Prostate gland (tissue), 2 donors: ENCODE data around the gene VPS13D. TPM values are rescaled to one million over a fixed set of nuclear protein-coding genes. Genes with fewer than 3 reads are reported as not detected.

Source experiments
- DNase-seq: peaks from one replicate; pipeline ENCODE4 v3.0.0-alpha.2; 2019; ENCODE audit warnings: low spot score
- H3K27ac ChIP-seq, 2 donors: fragments of 200-600 bp; sonication (generic); 2 replicates each; pipeline ENCODE4 v1.5.1; 2017 to 2019
- H3K27me3 ChIP-seq: fragments of 200-600 bp; sonication (generic); replicated peaks from 2 replicates; pipeline ENCODE4 v1.5.1; 2019; ENCODE audit not compliant: insufficient read depth
- H3K36me3 ChIP-seq, 2 donors: fragments of 200-600 bp; sonication (generic); 1 replicate in 1 of 2; 2 replicates in 1 of 2; pipeline versions ENCODE4 v1.5.1 to v1.8.1; 2017 to 2019
- H3K4me1 ChIP-seq: fragments of 200-600 bp; sonication (generic); replicated peaks from 2 replicates; pipeline ENCODE4 v1.5.1; 2019
- H3K4me3 ChIP-seq, 2 donors: fragments of 200-600 bp; sonication (generic); 2 replicates each; pipeline ENCODE4 v1.5.1; 2017 to 2019
- H3K9me3 ChIP-seq: fragments of 200-600 bp; sonication (generic); 2 replicates; pipeline ENCODE4 v1.5.1; 2017
- POLR2A ChIP-seq: fragments of 450-650 bp; IDR thresholded peaks from one replicate; pipeline ENCODE4 v1.6.1; 2016; ENCODE audit warnings: antibody characterized with exemption, mild to moderate bottlenecking
- POLR2AphosphoS5 ChIP-seq: sonication (generic); formaldehyde crosslinking; IDR thresholded peaks from one replicate; pipeline ENCODE4 v1.6.1; 2017; ENCODE audit warnings: antibody characterized with exemption
- WGBS: methylation state at CpG from one replicate; pipeline ENCODE4 v1.1.5; 2018; 5-methylcytosine and 5-hydroxymethylcytosine counted together
- intact Hi-C: fragments of 100-400 bp; cut with DNase I; formaldehyde crosslinking; loops from one replicate; pipeline ENCODE4 v1.14.2; 2022
- total RNA-seq, 2 donors: library from RNA; depleted of rRNA; stranded (reverse); fragments of >200 nt; gene quantifications; one replicate each; pipeline ENCODE4 v1.1.0, GENCODE V29; 2016
- TF ChIP-seq, protein P1 (sequence below), 4 experiments: fragments of 200-600 bp in 2 of 4; fragments of 450-650 bp in 2 of 4; sonication (generic) in 2 of 4; IDR thresholded peaks; 1 replicate in 3 of 4; 2 replicates in 1 of 4; pipeline ENCODE4 v1.5.1; 2016 to 2019; ENCODE audit warnings: antibody characterized with exemption in 4 of 4, mild to moderate bottlenecking in 2 of 4, moderate library complexity in 2 of 4

VPS13D gene
- total RNA-seq, 2 donors from 2014 or later: 60.7 to 80.8 TPM

DNA sequence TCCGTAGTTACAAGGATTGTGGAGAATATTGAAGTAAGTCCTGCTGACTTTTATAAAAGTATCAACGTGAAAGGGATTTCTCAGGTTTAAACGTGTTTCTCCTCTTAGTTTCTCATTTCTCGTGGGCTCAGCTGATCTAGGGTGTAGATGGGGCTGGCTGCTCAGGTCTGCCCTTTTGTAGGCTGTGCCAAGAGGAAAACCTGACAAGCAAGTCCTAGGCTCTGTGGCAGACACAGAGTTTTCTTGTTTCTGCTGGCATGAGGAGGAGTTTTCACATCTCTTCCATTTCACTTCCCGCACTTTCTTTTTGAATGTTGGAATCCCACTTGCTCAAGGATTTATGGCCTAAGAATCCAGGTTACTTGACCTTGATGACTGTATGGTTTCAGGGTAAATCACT is 14.8 kb downstream of the VPS13D start:
- Histone ChIP-seq H3K27me3 (no peaks in the 10 kb centered on the region), H3K27ac (peak overlapping the region; percentile 59 to 65), H3K36me3 (peaks cover 0 to 7% of the 10 kb centered on the region in 2 donors), H3K9me3 (no peaks in the 10 kb centered on the region), H3K4me3 (no peak overlapping the region), H3K4me1 (no peaks in the 10 kb centered on the region)
- TF ChIP-seq, protein P1, sequence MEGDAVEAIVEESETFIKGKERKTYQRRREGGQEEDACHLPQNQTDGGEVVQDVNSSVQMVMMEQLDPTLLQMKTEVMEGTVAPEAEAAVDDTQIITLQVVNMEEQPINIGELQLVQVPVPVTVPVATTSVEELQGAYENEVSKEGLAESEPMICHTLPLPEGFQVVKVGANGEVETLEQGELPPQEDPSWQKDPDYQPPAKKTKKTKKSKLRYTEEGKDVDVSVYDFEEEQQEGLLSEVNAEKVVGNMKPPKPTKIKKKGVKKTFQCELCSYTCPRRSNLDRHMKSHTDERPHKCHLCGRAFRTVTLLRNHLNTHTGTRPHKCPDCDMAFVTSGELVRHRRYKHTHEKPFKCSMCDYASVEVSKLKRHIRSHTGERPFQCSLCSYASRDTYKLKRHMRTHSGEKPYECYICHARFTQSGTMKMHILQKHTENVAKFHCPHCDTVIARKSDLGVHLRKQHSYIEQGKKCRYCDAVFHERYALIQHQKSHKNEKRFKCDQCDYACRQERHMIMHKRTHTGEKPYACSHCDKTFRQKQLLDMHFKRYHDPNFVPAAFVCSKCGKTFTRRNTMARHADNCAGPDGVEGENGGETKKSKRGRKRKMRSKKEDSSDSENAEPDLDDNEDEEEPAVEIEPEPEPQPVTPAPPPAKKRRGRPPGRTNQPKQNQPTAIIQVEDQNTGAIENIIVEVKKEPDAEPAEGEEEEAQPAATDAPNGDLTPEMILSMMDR (IDR thresholded peaks at IDR 0.05): no peak
- peak; percentile 82 for TF ChIP-seq POLR2AphosphoS5
- DNase-seq: peak; percentile 79
- WGBS: 46% methylated on average over 5 of the region's 5 CpGs
- intact Hi-C loops: no loop called here

DNA sequence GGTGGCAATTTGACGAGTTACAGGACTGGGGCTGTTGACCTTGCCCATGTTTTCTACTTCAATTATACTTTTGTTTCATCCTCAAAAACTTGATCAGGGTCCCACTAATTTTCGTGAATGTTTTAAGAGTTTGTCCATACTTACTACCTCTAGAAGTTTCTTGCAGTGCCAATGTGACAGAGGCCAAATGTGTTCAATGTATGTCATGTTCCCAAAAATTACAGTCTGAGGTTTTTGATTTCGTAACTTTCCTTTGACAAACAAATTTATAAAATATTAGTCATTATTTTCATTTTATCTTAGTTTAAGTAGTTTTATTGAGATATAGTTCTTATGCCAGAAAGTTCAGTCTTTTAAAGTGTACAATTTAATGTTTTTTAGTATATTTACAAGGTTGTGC is 15.3 kb downstream of the VPS13D start:
- H3K4me3 ChIP-seq: no peak overlapping the region
- no peaks in the 10 kb centered on the region for H3K27me3 ChIP-seq
- DNase-seq: no peak
- H3K36me3 ChIP-seq: peaks cover 0 to 12% of the 10 kb centered on the region in 2 donors
- no peaks in the 10 kb centered on the region for H3K4me1 ChIP-seq
- TF ChIP-seq POLR2AphosphoS5: no peak
- no peak for TF ChIP-seq POLR2A
- TF ChIP-seq, protein P1 (IDR thresholded peaks at IDR 0.05): no peak
- intact Hi-C loops: no loop called here
- peak overlapping the region; percentile 59 to 65 for H3K27ac ChIP-seq
- H3K9me3 ChIP-seq: no peaks in the 10 kb centered on the region
- 82% methylated on average over 3 of the region's 3 CpGs for WGBS

DNA sequence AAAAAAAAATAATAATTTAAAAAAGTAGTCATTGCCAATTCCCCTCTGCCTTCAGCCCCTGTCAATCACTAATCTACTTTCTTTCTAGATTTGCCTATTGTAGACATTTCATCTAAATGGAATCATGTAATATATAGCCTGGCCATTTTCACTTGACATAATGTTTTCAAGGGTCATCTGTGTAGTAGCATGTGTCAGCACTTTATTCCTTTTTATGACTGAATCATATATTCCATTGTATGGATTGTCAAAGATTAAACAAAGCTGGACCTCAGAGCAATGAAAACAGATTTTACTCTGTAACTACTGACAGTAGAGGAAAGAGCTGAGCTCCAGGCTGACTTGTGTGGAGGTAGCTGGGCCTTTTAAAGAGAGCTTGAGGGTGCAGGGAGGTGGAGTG is 15.9 kb downstream of the VPS13D start:
- Histone ChIP-seq H3K27ac (peak overlapping the region in 1 of 2 donors; percentile 65), H3K36me3 (peaks cover 0 to 15% of the 10 kb centered on the region in 2 donors), H3K4me1 (no peaks in the 10 kb centered on the region), H3K9me3 (no peaks in the 10 kb centered on the region), H3K27me3 (no peaks in the 10 kb centered on the region), H3K4me3 (no peak overlapping the region)
- intact Hi-C loops: no loop called here
- DNase-seq: no peak
- TF ChIP-seq POLR2A: no peak
- TF ChIP-seq POLR2AphosphoS5: no peak
- TF ChIP-seq, protein P1 (IDR thresholded peaks at IDR 0.05): no peak

DNA sequence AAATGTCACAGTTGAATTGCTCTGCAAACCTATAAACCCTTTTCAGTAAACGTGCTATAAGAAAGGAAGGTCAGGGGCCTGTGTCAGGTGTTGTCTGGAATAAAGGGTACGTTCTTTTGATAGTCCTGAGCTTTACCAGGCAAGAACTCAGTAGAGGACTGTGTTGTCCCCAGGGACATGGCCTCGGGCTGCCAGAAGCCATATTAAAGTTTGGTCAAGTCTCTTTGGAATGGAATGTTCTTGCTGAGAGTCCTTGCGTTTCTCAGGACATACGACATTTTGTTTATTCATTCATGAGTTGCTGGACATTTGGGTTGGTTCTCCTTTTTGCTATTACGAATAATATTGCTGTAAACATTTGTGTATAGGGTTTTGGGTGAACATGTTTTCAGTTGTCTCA is 16.8 kb downstream of the VPS13D start:
- intact Hi-C loops: no loop called here
- Histone ChIP-seq H3K4me1 (no peaks in the 10 kb centered on the region), H3K27me3 (no peaks in the 10 kb centered on the region), H3K36me3 (peaks cover 0 to 15% of the 10 kb centered on the region in 2 donors), H3K4me3 (no peak overlapping the region), H3K9me3 (no peaks in the 10 kb centered on the region), H3K27ac (no peak overlapping the region)
- peak; percentile 28 for TF ChIP-seq POLR2AphosphoS5
- TF ChIP-seq POLR2A: no peak
- TF ChIP-seq, protein P1 (IDR thresholded peaks at IDR 0.05): no peak
- no peak for DNase-seq
- 65% methylated on average over 6 of the region's 6 CpGs for WGBS

DNA sequence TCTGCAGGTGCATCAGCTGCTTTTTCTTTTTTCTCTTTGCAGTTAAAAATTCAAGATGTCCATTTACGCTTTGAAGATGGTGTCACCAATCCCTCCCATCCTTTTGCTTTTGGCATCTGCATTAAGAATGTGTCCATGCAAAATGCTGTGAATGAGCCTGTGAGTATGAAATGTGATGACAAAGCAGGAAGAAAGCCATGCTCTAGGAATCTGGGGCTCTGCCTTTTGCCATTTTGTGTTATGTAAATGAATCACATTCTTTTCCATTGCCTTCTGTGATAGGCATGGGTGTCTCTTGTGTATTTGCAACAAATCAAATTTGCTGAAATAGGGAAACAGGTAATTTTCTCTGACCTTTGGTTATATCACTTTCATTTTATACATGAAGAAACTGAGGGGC is 19.4 kb downstream of the VPS13D start:
- Histone ChIP-seq H3K27me3 (no peaks in the 10 kb centered on the region), H3K4me1 (no peaks in the 10 kb centered on the region), H3K36me3 (peaks cover 0 to 15% of the 10 kb centered on the region in 2 donors), H3K4me3 (no peak overlapping the region), H3K27ac (no peak overlapping the region), H3K9me3 (no peaks in the 10 kb centered on the region)
- intact Hi-C loops: no loop called here
- TF ChIP-seq POLR2AphosphoS5 (no peak), POLR2A (no peak)
- TF ChIP-seq, protein P1 (IDR thresholded peaks at IDR 0.05): no peak
- WGBS: 97% methylated on average over 1 of the region's 1 CpG
- DNase-seq: no peak
